Activated T-helper 9 cell treated with anti-CD3 and anti-CD28 coated beads, Interleukin-2, amount 50 U/mL, for 16 hours (primary cell): ENCODE data around the gene SLC4A1.
"Not testable (repeated sequence)": the region's sequence is repeated elsewhere in the genome, so short reads cannot be mapped to it uniquely, and the experiment has no call there.

Experiments used
- DNase-seq: peaks from one replicate; pipeline ENCODE4 v3.0.0-alpha.2; 2020; ENCODE audit warnings: low read depth

Gene SLC4A1

GRCh38 chr17:44256671-44257070, 11.3 kb downstream of the SLC4A1 start:
- no peak for DNase-seq

- DNase-seq = no peak
Measured at GRCh38 chr17:44255915-44256314, 12.0 kb downstream of the SLC4A1 start.

GRCh38 chr17:44254361-44255095, 13.4 kb downstream of the SLC4A1 start:
- no peak for DNase-seq

GRCh38 chr17:44253006-44253405, 14.9 kb downstream of the SLC4A1 start:
- DNase-seq = no peak

GRCh38 chr17:44251062-44251461, 16.9 kb downstream of the SLC4A1 start:
- DNase-seq = no peak

GRCh38 chr17:44249501-44250246, 18.3 kb downstream of the SLC4A1 start:
- no peak for DNase-seq

GRCh38 chr17:44247876-44248736, 19.8 kb downstream of the SLC4A1 start:
- no peak for DNase-seq

GRCh38 chr17:44247440-44247841, 20.5 kb downstream of the SLC4A1 start:
- DNase-seq = no peak

- DNase-seq = no peak
Measured at GRCh38 chr17:44241106-44241624, 26.8 kb downstream of the SLC4A1 start.

- not testable (repeated sequence) for DNase-seq
Measured at GRCh38 chr17:44237886-44238285, 30.0 kb downstream of the SLC4A1 start.

GRCh38 chr17:44236444-44236991, 31.4 kb downstream of the SLC4A1 start:
- DNase-seq = no peak

- DNase-seq = no peak
Measured at GRCh38 chr17:44235583-44235936, 32.4 kb downstream of the SLC4A1 start.

GRCh38 chr17:44233582-44233981, 34.4 kb downstream of the SLC4A1 start:
- no peak for DNase-seq

- DNase-seq = no peak
Measured at GRCh38 chr17:44232061-44232460, 35.9 kb downstream of the SLC4A1 start.

- DNase-seq = no peak
Measured at GRCh38 chr17:44230140-44230539, 37.8 kb downstream of the SLC4A1 start.

- DNase-seq = no peak
Measured at GRCh38 chr17:44229090-44229489, 38.8 kb downstream of the SLC4A1 start.

- DNase-seq = no peak
Measured at GRCh38 chr17:44223541-44224071, 44.3 kb downstream of the SLC4A1 start.

- DNase-seq = peak; percentile 26
Measured at GRCh38 chr17:44222112-44222869, 45.6 kb downstream of the SLC4A1 start.

GRCh38 chr17:44221862-44222111, 46.1 kb downstream of the SLC4A1 start:
- no peak for DNase-seq

- DNase-seq = peak; percentile 46
Measured at GRCh38 chr17:44221084-44221861, 46.7 kb downstream of the SLC4A1 start.
